Cardiac muscle cell (in vitro differentiated cells and primary cell): ENCODE measurements around the gene KRT7. TPM values are rescaled to one million over a fixed set of nuclear protein-coding genes. Genes with fewer than 3 reads are reported as not detected.

ENCODE experiments used
- DNase-seq, 2 donors: peaks; one replicate each; pipeline versions ENCODE4 v3.0.0 to v3.0.0-alpha.2; 2010 to 2017; ENCODE audit warnings: low read depth in 1 of 2, low spot score in 1 of 2
- H3K27ac ChIP-seq: fragments of 200-600 bp; sonication (generic); 2 replicates; pipeline ENCODE4 v1.5.1; 2016
- H3K27me3 ChIP-seq: fragments of 200-600 bp; sonication (generic); 2 replicates; pipeline ENCODE4 v1.6.0; 2016; ENCODE audit warnings: control low read depth
- H3K36me3 ChIP-seq: fragments of 200-600 bp; sonication (generic); 2 replicates; pipeline ENCODE4 v1.5.1; 2016; ENCODE audit warnings: control low read depth
- H3K4me1 ChIP-seq: fragments of 200-600 bp; sonication (generic); 2 replicates; pipeline ENCODE4 v1.8.1; 2017; ENCODE audit warnings: low read depth, mild to moderate bottlenecking, mixed run types
- H3K4me3 ChIP-seq: fragments of 200-600 bp; sonication (generic); 2 replicates; pipeline ENCODE4 v1.5.1; 2016; ENCODE audit warnings: mild to moderate bottlenecking
- H3K9me3 ChIP-seq: fragments of 200-600 bp; sonication (generic); 2 replicates; pipeline ENCODE4 v1.5.1; 2017; ENCODE audit warnings: low read depth, mild to moderate bottlenecking, control low read depth
- CTCF ChIP-seq: IDR thresholded peaks from 2 replicates; pipeline ENCODE4 v1.5.1; 2012; ENCODE audit warnings: low read depth, mild to moderate bottlenecking, low read length
- polyA plus RNA-seq: library from polyadenylated mRNA; unstranded; fragments of >200 nt; fragmentation: Nextera tagmentation; extraction: Ambion mirVana; gene quantifications from 2 replicates; pipeline ENCODE4 v1.2.1, GENCODE V29; 2016
- total RNA-seq: library from RNA; depleted of rRNA; stranded (reverse); fragments of >200 nt; gene quantifications from 2 replicates; pipeline ENCODE4 v1.2.3, GENCODE V29; 2016

KRT7 gene
- total and polyA plus RNA-seq, 2 experiments from 2014 or later = 0.36 to 0.50 TPM

GRCh38 chr12:52258335-52258901 is 25.4 kb downstream of the KRT7 start:
- no peaks in the 10 kb centered on the region for H3K36me3 ChIP-seq
- H3K27me3 ChIP-seq = peaks cover 82% of the 10 kb centered on the region
- no peaks in the 10 kb centered on the region for H3K4me1 ChIP-seq
- H3K27ac ChIP-seq = no peak overlapping the region
- H3K9me3 ChIP-seq = no peaks in the 10 kb centered on the region
- TF ChIP-seq CTCF = peak; percentile 25
- peak; percentile 41 to 60 for DNase-seq
- no peak overlapping the region for H3K4me3 ChIP-seq

GRCh38 chr12:52259657-52260243 is 26.7 kb downstream of the KRT7 start:
- Histone ChIP-seq H3K27me3 (peaks cover 69% of the 10 kb centered on the region), H3K4me1 (no peaks in the 10 kb centered on the region), H3K36me3 (no peaks in the 10 kb centered on the region), H3K27ac (no peak overlapping the region), H3K4me3 (no peak overlapping the region), H3K9me3 (no peaks in the 10 kb centered on the region)
- DNase-seq = no peak
- no peak for TF ChIP-seq CTCF

- TF ChIP-seq CTCF = no peak
- DNase-seq = no peak
- H3K4me1 ChIP-seq = no peaks in the 10 kb centered on the region
- H3K27ac ChIP-seq = no peak overlapping the region
- no peaks in the 10 kb centered on the region for H3K9me3 ChIP-seq
- H3K27me3 ChIP-seq = peaks cover 60% of the 10 kb centered on the region
- H3K4me3 ChIP-seq = no peak overlapping the region
- no peaks in the 10 kb centered on the region for H3K36me3 ChIP-seq
Observed at GRCh38 chr12:52260361-52261207, 27.5 kb downstream of the KRT7 start.

GRCh38 chr12:52261208-52261484 is 28.1 kb downstream of the KRT7 start:
- H3K27ac ChIP-seq = no peak overlapping the region
- TF ChIP-seq CTCF = no peak
- H3K9me3 ChIP-seq = no peaks in the 10 kb centered on the region
- no peaks in the 10 kb centered on the region for H3K4me1 ChIP-seq
- no peaks in the 10 kb centered on the region for H3K36me3 ChIP-seq
- peaks cover 55% of the 10 kb centered on the region for H3K27me3 ChIP-seq
- H3K4me3 ChIP-seq = no peak overlapping the region
- DNase-seq = no peak

- peaks cover 43% of the 10 kb centered on the region for H3K27me3 ChIP-seq
- TF ChIP-seq CTCF = no peak
Observed at GRCh38 chr12:52262286-52262685, 29.2 kb downstream of the KRT7 start.

More at GRCh38 chr12:52262286-52262685, 29.2 kb downstream of the KRT7 start:
- Histone ChIP-seq H3K4me3 (no peak overlapping the region), H3K9me3 (no peaks in the 10 kb centered on the region), H3K36me3 (no peaks in the 10 kb centered on the region), H3K27ac (no peak overlapping the region), H3K4me1 (no peaks in the 10 kb centered on the region)
- no peak for DNase-seq
